ENCODE measurements around the gene SMARCA2.

- TF ChIP-seq, protein P1, sequence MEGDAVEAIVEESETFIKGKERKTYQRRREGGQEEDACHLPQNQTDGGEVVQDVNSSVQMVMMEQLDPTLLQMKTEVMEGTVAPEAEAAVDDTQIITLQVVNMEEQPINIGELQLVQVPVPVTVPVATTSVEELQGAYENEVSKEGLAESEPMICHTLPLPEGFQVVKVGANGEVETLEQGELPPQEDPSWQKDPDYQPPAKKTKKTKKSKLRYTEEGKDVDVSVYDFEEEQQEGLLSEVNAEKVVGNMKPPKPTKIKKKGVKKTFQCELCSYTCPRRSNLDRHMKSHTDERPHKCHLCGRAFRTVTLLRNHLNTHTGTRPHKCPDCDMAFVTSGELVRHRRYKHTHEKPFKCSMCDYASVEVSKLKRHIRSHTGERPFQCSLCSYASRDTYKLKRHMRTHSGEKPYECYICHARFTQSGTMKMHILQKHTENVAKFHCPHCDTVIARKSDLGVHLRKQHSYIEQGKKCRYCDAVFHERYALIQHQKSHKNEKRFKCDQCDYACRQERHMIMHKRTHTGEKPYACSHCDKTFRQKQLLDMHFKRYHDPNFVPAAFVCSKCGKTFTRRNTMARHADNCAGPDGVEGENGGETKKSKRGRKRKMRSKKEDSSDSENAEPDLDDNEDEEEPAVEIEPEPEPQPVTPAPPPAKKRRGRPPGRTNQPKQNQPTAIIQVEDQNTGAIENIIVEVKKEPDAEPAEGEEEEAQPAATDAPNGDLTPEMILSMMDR (IDR thresholded peaks at IDR 0.05), result no peak
- TF ChIP-seq ZFX (IDR thresholded peaks at IDR 0.05; ENCODE audit: borderline replicate concordance), result no peak
Measured at GRCh38 chr9:2027543-2028160, 12.5 kb downstream of the SMARCA2 start.
